EH (cell line): ENCODE data around the gene CRK.
A peak's percentile ranks its signal among the peaks of the same experiment; 100 is the strongest.
"Not testable (repeated sequence)": the region's sequence is repeated elsewhere in the genome, so short reads cannot be mapped to it uniquely, and the experiment has no call there.

Experiments used
- DNase-seq: peaks from one replicate; pipeline ENCODE4 v3.0.0-alpha.2; 2015; ENCODE audit warnings: low read depth

Gene CRK

GRCh38 chr17:1467898-1468492, 12.0 kb upstream of the CRK start:
- no peak for DNase-seq

DNA sequence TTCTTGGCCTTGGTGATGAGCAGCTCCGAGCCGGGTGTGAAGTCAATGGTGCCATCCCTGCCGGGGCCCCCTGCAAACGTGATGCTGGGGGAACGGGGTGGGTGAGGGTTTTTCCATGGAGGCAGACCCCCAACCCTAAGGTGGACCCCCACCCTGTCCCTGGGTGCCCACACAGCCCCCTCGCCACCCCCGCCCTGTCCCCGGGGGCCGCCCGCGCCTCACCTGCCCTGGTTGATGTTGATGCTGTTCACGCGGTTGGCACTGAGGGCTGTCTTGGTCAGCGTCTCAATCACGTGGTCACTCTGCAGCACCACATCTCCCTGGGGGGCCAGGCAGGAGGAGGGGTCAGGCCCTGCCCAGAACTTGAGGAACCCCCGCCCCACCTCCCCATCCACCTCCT, 11.2 kb upstream of the CRK start:
- no peak for DNase-seq

GRCh38 chr17:1464186-1464585, 8.2 kb upstream of the CRK start:
- no peak for DNase-seq

GRCh38 chr17:1462164-1463112, 6.4 kb upstream of the CRK start:
- DNase-seq: no peak

- peak; percentile 46 for DNase-seq
These were observed 5.3 kb upstream of the CRK start for GRCh38 chr17:1461198-1461944.

GRCh38 chr17:1460233-1460632, 4.2 kb upstream of the CRK start:
- DNase-seq: peak; percentile 36

GRCh38 chr17:1455291-1455796, 688 bp downstream of the CRK start:
- peak; percentile 86 for DNase-seq

- DNase-seq: no peak
These were observed 1.5 kb downstream of the CRK start for GRCh38 chr17:1454541-1454940.

- not testable (repeated sequence) for DNase-seq
These were observed 2.3 kb downstream of the CRK start for GRCh38 chr17:1453694-1454093.

GRCh38 chr17:1452836-1453235, 3.2 kb downstream of the CRK start:
- DNase-seq: no peak

DNA sequence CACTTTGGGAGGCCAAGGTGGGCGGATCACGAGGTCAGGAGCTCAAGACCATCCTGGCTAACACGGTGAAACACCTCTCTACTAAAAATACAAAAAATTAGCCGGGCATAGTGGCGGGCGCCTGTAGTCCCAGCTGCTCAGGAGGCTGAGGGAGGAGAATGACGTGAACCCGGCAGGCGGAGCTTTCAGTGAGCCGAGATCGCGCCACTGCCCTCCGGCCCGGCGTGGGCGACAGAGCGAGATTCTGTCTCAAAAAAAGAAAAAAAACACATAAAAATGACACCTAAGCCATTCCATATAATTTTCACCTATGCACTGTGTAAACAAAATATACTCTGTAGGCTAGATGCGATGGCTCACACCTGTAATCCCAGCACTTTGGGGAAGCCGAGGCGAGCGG, 5.8 kb downstream of the CRK start:
- not testable (repeated sequence) for DNase-seq

GRCh38 chr17:1449412-1449967, 6.5 kb downstream of the CRK start:
- DNase-seq: no peak

- no peak for DNase-seq
These were observed 9.0 kb downstream of the CRK start for GRCh38 chr17:1447052-1447451.

- no peak for DNase-seq
These were observed 9.8 kb downstream of the CRK start for GRCh38 chr17:1446201-1446600.

DNA sequence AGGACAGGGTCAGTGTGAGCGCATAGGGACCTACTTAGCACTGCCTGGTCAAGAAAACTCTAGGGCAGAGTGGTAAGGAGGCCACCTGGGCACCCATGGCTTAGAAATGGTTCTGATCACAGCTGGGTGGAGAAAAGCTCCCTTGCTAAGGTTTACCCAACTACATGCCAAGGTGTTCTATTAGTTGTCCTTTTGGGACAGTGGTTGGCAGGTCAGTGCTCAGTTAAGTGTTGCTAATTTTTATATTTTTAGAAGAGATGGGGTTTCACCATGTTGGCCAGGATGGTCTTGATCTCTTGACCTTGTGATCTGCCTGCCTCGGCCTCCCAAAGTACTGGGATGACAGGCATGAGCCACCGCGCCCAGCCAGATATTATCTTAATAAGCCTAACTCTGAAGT, 10.3 kb downstream of the CRK start:
- DNase-seq: not testable (repeated sequence)

DNA sequence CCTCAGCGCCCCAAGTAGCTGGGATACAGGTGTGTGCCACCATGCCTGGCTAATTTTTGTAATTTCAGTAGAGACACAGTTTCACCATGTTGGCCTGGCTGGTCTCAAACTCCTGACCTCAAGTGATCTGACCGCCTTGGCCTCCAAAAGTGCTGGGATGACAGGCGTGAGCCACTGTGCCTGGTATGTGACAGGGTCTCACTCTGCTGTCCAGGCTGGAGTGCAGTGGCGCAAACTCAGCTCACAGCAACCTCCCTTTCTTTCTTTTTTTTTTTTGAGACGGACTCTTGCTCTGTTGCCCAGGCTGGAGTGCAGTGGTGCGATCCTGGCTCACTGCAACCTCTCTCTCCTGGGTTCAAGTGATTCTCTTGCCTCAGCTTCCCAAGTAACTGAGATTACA, 13.3 kb downstream of the CRK start:
- not testable (repeated sequence) for DNase-seq

DNA sequence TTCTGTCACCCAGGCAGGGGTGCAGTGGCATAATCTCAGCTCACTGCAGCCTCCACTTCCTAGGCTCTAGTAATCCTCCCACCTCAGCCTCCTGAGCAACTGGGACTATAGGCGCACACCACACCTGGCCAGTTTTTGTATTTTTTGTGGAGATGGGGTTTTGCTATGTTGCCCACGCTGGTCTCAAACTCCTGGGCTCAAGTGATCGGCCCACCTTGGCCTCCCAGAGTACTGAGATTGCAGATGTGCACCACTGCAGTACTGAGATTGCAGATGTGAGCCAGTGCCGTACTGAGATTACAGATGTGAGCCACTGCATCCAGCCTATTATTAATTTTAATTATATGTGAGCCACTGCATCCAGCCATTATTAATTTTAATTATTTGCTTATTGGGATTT, 13.8 kb downstream of the CRK start:
- no peak for DNase-seq

DNA sequence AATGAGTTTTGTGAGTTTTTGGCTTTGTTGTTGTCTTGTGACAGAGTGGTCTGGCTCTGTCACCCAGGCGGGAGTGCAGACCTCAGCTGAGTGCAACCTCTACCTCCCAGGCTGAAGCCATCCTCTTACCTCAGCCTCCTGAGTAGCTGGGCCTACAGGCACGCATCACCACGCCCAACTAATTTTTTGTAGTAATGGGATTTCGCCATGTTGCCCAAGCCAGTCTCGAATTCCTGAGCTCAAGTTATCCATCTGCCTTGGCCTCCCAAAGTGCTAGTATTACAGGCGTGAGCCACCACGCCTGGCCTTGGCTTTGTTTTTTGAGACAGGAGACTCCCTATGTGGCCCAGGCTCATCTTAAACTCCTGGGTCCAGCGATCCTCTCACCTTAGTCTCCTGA, 15.1 kb downstream of the CRK start:
- DNase-seq: no peak

DNA sequence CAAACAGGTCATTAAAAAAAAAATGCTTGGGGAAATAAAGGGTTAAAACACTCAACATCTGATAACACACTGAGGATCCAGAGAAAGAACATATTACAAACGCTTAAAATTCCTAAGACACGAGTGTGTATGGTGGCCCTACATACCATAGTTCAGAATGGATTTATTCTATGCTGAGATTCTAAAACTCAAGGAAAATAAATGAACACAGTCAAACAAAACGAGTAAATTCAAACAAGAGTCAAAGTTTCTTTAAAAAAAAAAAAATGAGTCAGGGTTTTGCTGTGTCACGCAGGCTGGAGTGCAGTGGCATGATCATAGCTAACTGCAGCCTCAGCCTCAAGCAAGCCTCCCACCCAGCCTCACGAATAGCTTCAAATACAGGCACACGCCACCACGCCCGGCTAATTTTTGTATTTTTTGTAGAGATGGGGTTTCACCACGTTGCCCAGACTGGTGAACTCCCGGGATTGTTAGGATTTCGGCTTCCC, 17.4 kb downstream of the CRK start:
- peak; percentile 88 for DNase-seq

GRCh38 chr17:1435326-1435725, 20.7 kb downstream of the CRK start:
- DNase-seq: no peak

DNA sequence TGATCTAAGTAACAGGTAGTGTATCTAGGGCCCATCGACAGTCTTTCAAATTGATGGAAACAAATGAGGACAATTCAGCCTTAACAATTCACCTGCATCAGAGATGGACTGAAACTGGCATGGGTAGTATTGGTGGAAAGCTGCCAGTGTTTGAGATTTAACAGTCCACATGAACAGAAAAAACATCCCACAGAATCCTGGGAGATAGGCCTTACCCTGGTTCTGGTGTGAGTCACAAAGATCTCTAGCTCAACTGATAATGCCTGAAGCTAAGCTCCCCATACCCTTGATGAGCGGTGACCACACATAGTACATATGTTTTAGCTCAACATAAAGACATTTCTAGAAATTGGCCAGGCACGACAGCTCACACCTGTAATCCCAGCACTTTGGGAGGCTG, 21.9 kb downstream of the CRK start:
- DNase-seq: peak; percentile 36

GRCh38 chr17:1431631-1432104, 24.4 kb downstream of the CRK start:
- no peak for DNase-seq
